Natural killer cell (primary cell): ENCODE measurements around the gene WDR18. TPM values are rescaled to one million over a fixed set of nuclear protein-coding genes. Genes with fewer than 3 reads are reported as not detected.

Experiments
- ATAC-seq, 3 donors: fragments of 150-1000 bp in 2 of 3; fragments of 200-7000 bp in 1 of 3; cut with Tn5 transposase; 1 replicate in 1 of 3; 2 replicates in 2 of 3; pipeline ENCODE4 v1.10.0; 2021; ENCODE audit warnings: mild to moderate bottlenecking in 2 of 3, moderate library complexity in 2 of 3
- DNase-seq, 2 donors: peaks; one replicate each; pipeline versions ENCODE4 v3.0.0 to v3.0.0-alpha.2; 2013 to 2021; ENCODE audit warnings: mixed read lengths in 1 of 2
- H3K27ac ChIP-seq: one replicate; pipeline ENCODE4 v1.5.1; 2013; ENCODE audit warnings: mild to moderate bottlenecking, low read length
- H3K27me3 ChIP-seq: one replicate; pipeline ENCODE4 v1.6.1; 2013; ENCODE audit warnings: low read length; ENCODE audit not compliant: control insufficient read depth, insufficient read depth
- H3K36me3 ChIP-seq: one replicate; pipeline ENCODE4 v1.6.1; 2013; ENCODE audit warnings: low read length; ENCODE audit not compliant: control insufficient read depth, insufficient read depth
- H3K4me1 ChIP-seq: one replicate; pipeline ENCODE4 v1.6.1; 2013; ENCODE audit warnings: low read length; ENCODE audit not compliant: control insufficient read depth, insufficient read depth
- H3K4me3 ChIP-seq: one replicate; pipeline ENCODE4 v1.5.1; 2013; ENCODE audit warnings: low read length
- H3K9me3 ChIP-seq: one replicate; pipeline ENCODE4 v1.6.1; 2013; ENCODE audit warnings: low read length; ENCODE audit not compliant: control insufficient read depth, insufficient read depth
- H3K27ac Mint-ChIP-seq, 2 donors: one replicate each; pipeline ENCODE4 v1.8.0; 2022; ENCODE audit warnings: mild to moderate bottlenecking in 2 of 2, mixed read lengths in 2 of 2, moderate library complexity in 1 of 2
- H3K27me3 Mint-ChIP-seq, 2 donors: one replicate each; pipeline ENCODE4 v1.8.0; 2022; ENCODE audit warnings: low read depth in 2 of 2, mixed read lengths in 2 of 2
- H3K36me3 Mint-ChIP-seq: one replicate; pipeline ENCODE4 v1.8.0; 2022; ENCODE audit warnings: mixed read lengths
- H3K4me1 Mint-ChIP-seq, 2 donors: one replicate each; pipeline ENCODE4 v1.8.0; 2022; ENCODE audit warnings: mixed read lengths in 2 of 2
- H3K4me3 Mint-ChIP-seq: one replicate; pipeline ENCODE4 v1.8.0; 2022; ENCODE audit warnings: mild to moderate bottlenecking, moderate library complexity, mixed read lengths
- H3K9me3 Mint-ChIP-seq, 2 donors: one replicate each; pipeline ENCODE4 v1.8.0; 2022; ENCODE audit warnings: mixed read lengths in 2 of 2
- CTCF ChIP-seq: fragments of 200-600 bp; IDR thresholded peaks from one replicate; pipeline ENCODE4 v1.8.0; 2022; ENCODE audit warnings: antibody characterized with exemption
- WGBS: methylation state at CpG from one replicate; pipeline ENCODE4 v1.1.7; 2013; ENCODE audit warnings: missing lambda C conversion rate; ENCODE audit not compliant: insufficient coverage; 5-methylcytosine and 5-hydroxymethylcytosine counted together
- intact Hi-C: fragments of 100-400 bp; cut with micrococcal nuclease; formaldehyde crosslinking; loops from one replicate; pipeline ENCODE4 v1.14.2; 2022
- total RNA-seq, 4 donors: library from RNA; stranded (reverse); fragments of 120-200 nt in 1 of 4; gene quantifications; one replicate each; pipeline versions ENCODE4 v1.2.3 to v1.2.4, GENCODE V29; 2013 to 2022

Gene WDR18
- total RNA-seq, 3 donors from 2014 or later (not counting 1 experiment from before 2014, with no cell fraction given) = 17.5 to 25.4 (median 22.7) TPM

GRCh38 chr19:1012334-1012733 is 28.2 kb downstream of the WDR18 start:
- H3K36me3 Mint-ChIP-seq = no peaks in the 10 kb centered on the region
- no peak for TF ChIP-seq CTCF
- intact Hi-C loops = no loop called here
- Histone ChIP-seq H3K4me1 (peaks cover 21% of the 10 kb centered on the region), H3K4me3 (no peak overlapping the region), H3K36me3 (peaks cover 40% of the 10 kb centered on the region), H3K27me3 (no peaks in the 10 kb centered on the region), H3K9me3 (no peaks in the 10 kb centered on the region), H3K27ac (no peak overlapping the region)
- H3K4me3 Mint-ChIP-seq = no peak overlapping the region
- ATAC-seq = no peak
- no peaks in the 10 kb centered on the region for H3K27me3 Mint-ChIP-seq
- WGBS = 95% methylated on average over 18 of the region's 18 CpGs
- DNase-seq = no peak
- no peaks in the 10 kb centered on the region for H3K9me3 Mint-ChIP-seq
- no peak overlapping the region for H3K27ac Mint-ChIP-seq
- peaks cover 6 to 19% of the 10 kb centered on the region in 2 donors for H3K4me1 Mint-ChIP-seq

- Histone ChIP-seq H3K27me3 (no peaks in the 10 kb centered on the region), H3K4me3 (no peak overlapping the region), H3K36me3 (peaks cover 42% of the 10 kb centered on the region), H3K27ac (no peak overlapping the region), H3K9me3 (no peaks in the 10 kb centered on the region), H3K4me1 (peaks cover 30% of the 10 kb centered on the region)
- ATAC-seq (no peak), DNase-seq (no peak)
- 95% methylated on average over 10 of the region's 10 CpGs for WGBS
- Mint-ChIP-seq H3K4me1 (peaks cover 14 to 27% of the 10 kb centered on the region in 2 donors), H3K27ac (no peak overlapping the region), H3K36me3 (no peaks in the 10 kb centered on the region), H3K27me3 (no peaks in the 10 kb centered on the region), H3K4me3 (no peak overlapping the region), H3K9me3 (no peaks in the 10 kb centered on the region)
- TF ChIP-seq CTCF = no peak
- intact Hi-C loops = no loop called here
These were observed 29.1 kb downstream of the WDR18 start for GRCh38 chr19:1013218-1013617.

GRCh38 chr19:1014161-1015060 is 30.3 kb downstream of the WDR18 start:
- no peaks in the 10 kb centered on the region for H3K27me3 ChIP-seq
- peaks cover 14 to 36% of the 10 kb centered on the region in 2 donors for H3K4me1 Mint-ChIP-seq
- H3K27ac Mint-ChIP-seq = no peak overlapping the region
- H3K4me1 ChIP-seq = peaks cover 42% of the 10 kb centered on the region
- DNase-seq = no peak
- H3K9me3 ChIP-seq = no peaks in the 10 kb centered on the region
- ATAC-seq = no peak
- H3K4me3 ChIP-seq = no peak overlapping the region
- no peaks in the 10 kb centered on the region for H3K36me3 Mint-ChIP-seq
- no peak for TF ChIP-seq CTCF
- WGBS = 95% methylated on average over 49 of the region's 49 CpGs
- intact Hi-C loops = no loop called here
- H3K9me3 Mint-ChIP-seq = no peaks in the 10 kb centered on the region
- H3K27ac ChIP-seq = no peak overlapping the region
- no peaks in the 10 kb centered on the region for H3K27me3 Mint-ChIP-seq
- peaks cover 44% of the 10 kb centered on the region for H3K36me3 ChIP-seq
- H3K4me3 Mint-ChIP-seq = no peak overlapping the region
